Stimulated activated CD4-positive, alpha-beta T cell treated with anti-CD3 and anti-CD28 coated beads, TNF-alpha, amount 100 ng/mL, for 48 hours (primary cell): Measurements from ENCODE around the gene CFAP157.
A peak's percentile ranks its signal among the peaks of the same experiment; 100 is the strongest.

Source experiments
- DNase-seq, 3 donors: peaks; one replicate each; pipeline ENCODE4 v3.0.0-alpha.2; 2020; ENCODE audit warnings: low read depth in 3 of 3

CFAP157 gene

DNA sequence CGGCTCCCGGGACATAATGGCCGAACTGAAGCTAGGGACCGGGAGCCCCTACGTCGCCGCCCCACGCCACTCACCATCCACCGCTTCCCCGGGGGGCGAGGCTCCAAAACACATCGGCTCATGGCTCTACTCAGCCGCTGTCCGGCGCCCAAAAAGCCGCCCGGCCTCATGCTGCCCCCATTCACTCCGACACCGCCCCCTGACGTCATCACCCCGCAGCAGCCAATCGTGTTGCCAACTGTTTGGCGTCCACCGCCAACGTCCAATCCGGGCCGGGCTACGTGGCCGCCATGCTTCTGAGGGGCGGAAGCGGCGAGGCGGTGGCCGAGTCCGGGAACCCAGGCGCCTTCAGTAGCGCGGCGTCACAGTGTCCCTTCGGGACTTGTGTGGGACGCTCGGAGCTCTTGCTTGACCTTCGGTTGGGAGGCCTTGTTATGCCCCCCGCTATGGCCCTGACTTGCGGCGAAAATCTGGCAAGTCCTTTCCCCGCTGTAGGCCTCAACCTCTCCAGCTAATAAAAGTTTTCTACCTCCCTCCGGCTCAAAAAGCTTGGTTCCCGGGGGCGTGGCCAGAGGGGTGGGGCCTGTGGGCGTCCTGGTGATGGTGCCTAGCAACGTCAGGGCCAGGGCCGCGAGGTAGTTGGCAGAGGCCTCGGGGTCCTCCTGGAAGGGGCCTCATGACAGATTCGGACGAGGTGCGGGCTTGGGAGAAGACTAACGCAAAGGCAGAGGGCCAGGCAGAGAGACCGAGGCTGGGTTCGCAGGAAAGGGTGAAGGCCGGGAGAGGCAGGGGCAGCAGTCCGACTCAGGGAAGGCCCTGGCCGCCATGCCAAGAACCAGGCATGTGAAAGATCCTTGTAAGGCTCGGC is 8.9 kb downstream of the CFAP157 start, which contains the start of the genes PTRH1 and TTC16:
TSS of gene PTRH1 (minus strand) at position 194 of the 868 bp plus-strand sequence. CDS start at position 170, 24 bp downstream.
TSS of gene TTC16 (plus strand) at position 610 of the 868 bp plus-strand sequence. CDS start at position 677, 67 bp downstream.
- DNase-seq, result peak; percentile 92 to 99 (median 97)

DNA sequence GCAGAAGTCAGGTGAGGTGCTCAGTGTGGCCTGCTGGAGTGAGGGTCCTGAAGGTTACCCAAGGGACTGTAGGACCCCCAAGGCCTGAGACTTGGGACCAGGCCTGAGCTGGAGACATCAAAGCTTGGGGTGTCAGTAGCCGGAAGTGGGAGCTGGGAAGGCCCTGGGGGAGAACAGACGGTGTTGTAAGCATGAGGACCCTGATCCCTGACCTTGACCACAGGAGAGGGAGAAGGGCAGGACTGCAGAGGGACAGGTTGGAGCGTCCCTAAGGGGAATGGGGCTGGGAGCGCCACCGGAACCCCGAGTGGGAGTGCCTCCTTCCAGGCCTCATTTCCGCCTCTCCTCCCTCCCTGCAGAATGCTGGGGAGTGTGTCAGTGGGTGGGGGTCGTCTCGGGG is 9.6 kb downstream of the CFAP157 start:
- no peak for DNase-seq

DNA sequence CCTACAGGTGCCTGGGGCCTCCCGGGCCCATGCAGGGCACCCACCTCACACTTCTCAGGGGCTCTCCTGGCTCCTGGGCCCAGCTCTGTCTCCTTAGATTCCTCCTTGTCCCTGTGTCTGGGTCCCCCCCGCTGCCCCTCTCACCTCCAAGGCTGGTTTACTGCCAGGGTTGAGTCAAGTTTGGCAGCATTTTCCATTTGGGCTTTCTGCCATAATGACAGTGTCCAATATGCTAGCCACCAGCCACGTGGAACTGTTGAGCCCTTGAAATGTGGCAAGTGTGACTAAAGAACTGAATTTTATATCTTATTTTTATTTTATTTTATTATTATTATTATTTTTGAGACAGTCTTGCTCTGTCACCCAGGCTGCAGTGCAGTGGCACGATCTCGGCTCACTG is 11.0 kb downstream of the CFAP157 start:
- DNase-seq, result no peak

DNA sequence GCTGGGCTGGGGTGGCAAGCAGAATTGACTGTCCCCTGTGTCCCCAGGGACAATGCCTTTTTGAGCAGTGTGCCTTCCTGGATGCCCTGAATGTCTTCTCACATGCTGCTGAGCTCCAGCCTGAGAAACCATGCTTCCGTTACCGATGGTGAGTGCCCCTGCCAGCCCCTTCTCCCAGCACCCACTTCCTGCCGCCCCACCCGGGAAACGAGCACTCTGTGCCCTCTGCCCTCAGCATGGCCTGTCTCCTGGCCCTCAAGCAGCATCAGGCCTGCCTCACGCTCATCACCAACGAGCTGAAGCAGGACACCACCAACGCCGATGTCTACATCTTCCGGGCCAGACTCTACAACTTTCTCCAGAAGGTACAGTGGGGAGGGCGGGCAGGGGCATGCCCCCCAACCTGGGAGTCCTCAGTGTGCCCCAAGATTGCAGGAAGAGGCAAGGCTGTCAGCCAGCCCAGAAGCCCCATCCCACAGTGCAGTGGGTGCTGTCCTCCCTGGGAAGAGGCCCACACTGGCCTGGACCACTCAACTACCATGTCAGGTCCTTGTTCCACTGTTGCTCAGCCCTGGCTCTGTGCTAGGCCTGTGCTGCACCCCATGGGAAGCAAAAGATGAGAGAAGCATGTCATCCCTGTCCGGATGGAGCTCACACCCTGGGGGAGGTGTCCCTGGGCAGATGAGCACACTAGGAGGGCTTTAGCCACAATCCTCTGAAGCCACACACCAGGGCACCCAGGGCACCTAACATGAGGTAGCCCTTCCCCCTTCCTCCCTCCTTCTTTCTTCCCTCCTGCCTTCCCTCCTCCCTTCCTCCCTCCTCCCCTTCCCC is 13.5 kb downstream of the CFAP157 start:
- no peak for DNase-seq

DNA sequence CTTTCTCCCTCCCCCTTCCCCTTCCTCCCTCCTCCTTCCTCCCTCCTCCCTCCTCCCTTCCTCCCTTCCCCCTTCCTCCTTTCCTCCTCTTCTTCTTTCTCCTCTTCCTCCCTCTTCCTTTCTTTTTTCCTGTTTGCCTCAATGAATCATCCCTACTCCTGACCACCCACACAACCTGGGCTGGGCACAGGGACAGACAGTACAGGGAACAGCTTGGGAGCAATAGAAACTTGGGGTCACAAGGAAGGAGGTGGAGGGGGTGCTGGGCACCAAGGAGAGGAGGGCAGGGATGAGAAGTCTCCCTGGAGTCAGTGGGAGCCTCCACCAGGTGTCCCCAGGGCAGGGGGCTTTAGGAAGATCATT is 14.1 kb downstream of the CFAP157 start:
- DNase-seq, result no peak

DNA sequence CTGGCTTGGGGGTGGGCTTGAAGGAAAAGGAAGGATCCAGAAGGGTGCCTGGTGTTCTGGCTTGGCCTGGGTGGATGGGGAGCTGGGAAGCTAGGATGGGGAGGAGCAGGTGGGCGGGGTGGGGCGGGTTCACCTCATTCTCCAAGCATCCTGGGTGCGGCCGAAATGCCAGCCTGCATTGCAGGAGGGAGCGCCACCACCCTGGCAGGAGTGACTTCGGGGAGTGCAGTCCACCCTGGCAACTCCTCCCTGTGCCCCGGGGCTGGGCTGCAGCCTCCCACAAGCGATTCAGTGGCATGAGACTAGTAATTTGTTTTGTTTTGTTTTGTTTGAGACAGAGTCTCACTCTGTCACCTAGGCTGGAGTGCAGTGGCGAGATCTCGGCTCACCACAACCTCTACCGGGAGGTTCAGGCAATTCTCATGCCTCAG is 14.6 kb downstream of the CFAP157 start:
- no peak for DNase-seq

DNA sequence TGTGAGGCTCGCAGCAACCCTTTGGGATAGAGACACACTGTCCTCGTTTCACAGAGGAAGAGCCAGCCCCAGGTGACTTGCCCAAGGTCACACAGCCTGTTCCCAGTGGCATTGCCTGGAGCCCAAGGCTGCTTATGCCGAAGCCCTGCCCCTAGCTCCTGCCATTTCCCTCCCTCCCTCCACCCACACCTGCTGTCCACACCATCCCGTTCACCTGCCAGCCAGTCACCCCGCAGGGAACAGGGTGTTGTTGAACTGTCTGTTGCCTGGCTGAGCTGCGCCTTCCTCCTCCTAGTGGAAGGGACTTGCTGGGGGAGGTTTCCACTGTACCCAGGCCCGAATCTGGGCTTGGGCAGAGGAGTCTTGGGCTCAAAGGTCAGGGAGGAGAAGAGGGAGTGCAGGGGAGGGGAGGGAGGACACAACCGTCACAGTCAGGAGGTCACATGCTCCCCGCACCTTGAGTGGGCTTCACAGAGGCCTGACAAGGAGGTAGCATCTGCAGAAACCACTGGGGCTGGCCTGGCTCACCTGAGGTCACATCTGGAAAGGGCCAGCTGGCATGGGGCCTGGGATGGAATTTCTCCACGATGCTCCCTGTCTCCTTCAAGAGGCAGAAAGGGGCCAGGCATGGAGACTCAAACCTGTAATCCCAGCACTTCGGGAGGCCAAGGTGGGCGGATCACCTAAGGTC is 15.4 kb downstream of the CFAP157 start:
- DNase-seq, result no peak

DNA sequence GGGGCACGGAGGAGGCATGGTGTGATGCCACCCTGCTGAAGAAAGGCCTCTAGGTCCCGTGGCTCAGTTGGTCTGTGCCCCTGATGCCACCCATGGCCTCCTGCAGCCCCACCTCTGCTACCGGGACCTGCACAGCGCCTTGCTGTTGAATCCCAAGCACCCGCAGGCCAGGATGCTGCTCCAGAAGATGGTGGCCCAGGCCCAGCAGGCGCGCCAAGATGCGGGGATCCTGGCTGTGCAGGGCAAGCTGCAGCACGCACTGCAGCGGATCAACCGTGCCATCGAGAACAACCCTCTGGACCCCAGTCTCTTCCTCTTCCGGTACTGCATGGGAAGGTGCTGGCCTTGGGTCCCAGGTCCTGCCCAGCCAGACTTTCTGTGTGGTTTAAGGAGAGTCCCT is 16.2 kb downstream of the CFAP157 start:
- no peak for DNase-seq

DNA sequence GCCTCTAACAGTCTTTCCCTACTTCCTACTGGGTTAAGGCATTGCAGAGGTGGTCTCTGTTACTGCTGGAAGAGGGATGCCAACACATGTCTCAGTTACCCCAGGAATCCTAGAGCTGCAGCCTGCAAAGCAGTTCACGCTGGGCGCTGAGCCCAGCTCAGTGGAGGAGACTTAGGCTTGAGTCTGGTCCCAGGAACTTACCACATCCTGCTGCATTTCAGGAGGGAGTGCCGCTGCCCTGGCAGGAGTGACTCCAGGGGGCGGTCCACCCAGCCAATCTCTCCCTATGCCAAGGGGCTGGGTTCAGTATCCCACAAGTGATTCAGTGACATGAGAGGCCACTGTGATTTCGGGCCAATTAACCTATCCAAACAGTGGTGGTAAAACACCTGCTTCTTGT is 16.7 kb downstream of the CFAP157 start:
- no peak for DNase-seq

DNA sequence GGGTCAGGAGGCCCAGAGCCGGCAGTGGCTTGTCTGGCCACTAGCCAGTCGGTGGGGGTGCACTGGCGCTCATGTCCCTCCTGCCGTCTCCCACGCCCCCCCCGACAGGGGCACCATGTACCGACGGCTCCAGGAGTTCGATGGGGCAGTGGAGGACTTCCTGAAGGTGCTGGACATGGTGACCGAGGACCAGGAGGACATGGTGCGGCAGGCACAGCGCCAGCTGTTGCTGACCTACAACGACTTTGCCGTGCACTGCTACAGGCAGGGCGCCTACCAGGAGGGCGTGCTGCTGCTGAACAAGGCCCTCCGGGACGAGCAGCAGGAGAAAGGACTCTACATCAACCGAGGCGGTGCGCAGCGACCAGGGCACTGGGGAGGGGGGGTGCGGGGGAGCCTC is 17.2 kb downstream of the CFAP157 start:
- no peak for DNase-seq

DNA sequence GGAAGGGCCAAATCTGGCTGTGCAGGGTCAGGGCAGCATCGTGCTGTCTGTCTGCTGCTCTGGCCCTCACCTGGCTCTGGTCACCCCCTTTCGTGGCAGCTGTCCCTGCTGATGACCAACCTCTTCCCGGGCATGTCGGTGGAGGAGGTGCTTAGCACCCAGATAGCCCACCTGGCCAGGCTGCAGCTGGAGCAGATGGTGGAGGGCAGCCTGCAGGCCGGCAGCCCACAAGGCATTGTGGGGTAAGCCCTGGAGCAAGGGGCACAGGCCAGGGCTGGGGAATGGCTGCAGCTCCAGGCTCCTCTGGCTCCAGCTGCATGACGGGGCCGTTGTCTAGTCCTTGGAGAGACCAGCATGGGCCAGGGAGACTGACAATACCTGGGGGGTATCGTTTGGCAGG is 20.1 kb downstream of the CFAP157 start:
- no peak for DNase-seq

DNA sequence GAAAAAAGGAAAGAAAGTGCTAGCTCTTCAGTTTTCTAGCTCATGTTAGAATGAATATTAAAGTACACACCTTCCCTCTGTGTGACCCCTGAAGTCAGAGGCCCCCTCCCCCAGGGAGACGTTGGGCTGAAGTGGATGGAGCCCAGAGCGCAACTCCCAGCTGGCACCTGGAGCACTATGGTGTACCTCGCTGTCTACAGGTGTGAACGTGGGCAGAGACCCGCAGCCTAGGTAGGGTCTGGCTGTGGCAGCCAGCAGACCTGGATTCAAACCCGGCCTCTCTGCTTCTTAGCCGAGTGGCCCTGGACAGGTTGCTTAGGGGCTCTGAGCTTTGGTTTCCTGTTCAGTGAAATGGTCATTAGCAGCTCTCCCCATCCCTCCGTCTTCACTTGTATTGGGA is 22.0 kb downstream of the CFAP157 start:
- no peak for DNase-seq

DNA sequence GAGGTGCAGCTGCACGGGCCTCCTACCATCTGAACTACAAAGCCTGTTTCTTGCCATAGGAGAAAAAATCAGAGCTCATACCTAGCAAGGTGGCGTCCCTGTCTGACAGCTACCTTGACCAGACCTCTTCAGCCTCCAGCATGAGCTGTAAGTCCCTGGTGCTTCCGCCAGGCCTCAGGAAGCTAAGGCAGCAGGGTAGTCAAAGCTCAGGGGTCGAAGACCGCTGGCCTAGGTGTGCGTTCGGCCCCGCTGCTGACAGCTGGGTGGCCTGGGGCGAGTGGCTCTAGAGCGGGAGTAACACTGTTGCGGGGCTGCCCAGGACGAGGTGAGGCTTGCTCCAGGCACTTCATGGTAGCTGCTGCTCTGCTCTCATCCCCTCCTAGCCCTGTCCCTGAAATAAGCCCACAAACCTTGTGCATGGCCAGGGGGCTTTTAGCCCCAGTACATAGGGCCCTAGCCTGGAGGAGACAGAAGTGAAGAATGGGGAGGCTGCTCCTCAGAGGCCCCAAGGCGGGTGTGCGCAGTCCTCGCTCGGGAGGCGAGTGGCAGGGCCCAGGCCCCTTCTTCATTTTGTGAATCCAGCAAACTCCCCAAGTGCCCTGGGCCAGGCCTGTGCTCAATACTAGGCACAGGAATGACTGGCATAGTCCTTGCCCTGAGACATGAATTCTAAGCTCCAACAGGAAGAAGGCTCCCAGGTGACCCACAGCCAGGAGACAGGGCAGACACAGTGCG is 22.9 kb downstream of the CFAP157 start:
- DNase-seq, result no peak

DNA sequence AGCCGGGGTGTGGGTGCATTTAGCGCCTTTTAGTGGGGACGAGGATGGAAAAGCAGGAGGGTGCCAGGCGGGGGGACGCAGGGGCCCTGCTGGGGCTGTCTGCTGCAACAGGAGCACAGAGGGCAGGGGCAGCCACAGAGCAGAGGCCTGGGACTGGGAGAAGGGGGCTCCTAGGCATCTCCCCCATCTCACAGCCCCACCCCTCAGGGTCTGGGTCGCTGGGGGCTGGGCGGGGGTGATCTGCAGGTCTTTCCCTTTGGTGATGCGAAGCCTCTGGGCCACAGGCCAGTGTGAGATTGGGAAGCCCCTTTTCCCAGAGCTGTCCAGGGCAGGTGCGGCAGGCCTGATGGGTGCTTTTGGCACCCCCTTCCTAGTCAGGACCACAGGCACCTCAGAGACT is 23.5 kb downstream of the CFAP157 start:
- no peak for DNase-seq

DNA sequence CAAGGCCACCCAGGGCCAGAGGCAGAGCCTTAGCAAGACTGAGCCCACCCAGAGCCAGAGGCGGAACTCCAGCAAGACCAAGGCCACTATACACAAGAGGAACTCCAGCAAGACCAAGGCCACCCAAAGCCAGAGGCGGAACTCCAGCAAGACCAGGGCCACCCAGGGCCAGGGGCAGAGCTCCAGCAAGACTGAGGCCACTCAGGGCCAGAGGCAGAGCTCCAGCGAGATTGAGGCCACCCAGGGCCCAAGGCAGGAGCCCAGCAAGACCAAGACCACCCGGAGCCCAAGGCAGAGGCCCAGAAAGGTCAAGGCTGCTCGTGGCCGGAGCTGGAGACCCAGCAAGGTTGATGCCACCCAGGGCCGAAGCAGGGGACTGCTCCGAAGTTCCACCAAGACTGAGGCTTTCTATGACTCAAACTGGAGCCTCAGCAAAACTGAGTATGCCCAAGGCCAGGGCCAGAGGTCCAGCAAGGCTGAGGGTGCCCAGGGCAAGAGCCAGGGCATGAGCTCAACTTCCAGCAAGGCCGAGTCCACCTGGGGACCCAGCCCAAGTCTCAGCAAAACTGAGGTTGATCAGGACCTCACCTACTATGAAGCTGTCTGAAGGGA is 24.1 kb downstream of the CFAP157 start:
- DNase-seq, result no peak

DNA sequence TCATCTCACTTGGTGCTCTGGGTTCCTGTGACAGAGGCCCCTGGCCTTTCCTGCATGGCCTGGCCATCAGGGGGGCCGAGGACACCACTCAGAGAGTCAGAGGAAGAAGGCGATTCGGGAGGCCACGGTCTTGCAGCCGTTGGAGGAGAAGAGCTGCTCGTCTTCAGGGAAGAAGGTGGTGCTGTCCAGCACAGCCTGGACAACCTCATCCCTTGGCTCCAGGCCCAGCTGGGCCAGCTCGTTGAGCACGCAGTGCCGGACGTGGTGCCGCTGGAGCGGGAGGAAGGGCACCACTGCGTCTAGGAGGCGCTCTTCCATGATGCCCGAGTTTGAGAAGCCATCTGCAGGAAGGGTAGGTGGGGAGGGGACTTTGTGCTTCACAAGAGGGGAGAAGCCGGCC is 25.1 kb downstream of the CFAP157 start:
- DNase-seq, result no peak

DNA sequence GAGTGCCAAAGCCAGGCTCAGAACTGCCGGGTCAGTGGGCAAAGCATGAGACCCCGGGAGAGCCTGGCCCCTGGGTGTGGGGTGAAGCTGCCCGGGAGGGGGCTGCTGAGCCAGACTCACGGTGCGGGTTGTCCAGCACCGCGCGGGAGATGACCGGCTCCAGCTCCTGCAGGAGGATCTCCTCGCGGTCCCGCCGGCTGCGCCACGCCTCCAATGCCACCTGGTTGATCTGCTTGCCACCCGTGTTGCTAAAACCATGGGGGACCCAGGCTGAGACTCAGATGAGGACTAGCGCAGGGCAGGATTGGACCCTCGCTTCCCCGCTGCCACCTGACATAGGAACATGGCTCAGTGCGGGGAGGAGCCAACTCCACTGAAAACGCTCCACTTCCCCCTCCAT is 25.7 kb downstream of the CFAP157 start:
- DNase-seq, result no peak

DNA sequence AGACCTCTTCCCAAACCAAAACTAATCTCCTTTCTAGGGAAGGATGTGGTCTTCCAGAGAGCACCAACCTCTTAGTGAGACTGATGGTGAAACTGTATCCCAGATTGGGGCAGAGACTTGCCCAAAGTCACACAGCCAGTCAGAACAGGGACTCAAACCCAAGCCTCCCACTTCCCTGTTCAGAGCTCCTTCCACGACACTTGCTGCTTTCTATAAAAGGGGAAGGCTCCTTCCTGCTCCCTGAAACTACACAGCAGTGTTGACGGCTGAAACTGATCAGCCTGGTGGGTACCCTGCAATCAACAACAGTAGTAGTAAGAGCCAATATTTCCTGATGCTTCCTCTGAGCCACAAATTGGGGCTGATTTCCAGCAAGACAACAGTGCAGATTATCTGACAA is 26.8 kb downstream of the CFAP157 start:
- DNase-seq, result no peak

DNA sequence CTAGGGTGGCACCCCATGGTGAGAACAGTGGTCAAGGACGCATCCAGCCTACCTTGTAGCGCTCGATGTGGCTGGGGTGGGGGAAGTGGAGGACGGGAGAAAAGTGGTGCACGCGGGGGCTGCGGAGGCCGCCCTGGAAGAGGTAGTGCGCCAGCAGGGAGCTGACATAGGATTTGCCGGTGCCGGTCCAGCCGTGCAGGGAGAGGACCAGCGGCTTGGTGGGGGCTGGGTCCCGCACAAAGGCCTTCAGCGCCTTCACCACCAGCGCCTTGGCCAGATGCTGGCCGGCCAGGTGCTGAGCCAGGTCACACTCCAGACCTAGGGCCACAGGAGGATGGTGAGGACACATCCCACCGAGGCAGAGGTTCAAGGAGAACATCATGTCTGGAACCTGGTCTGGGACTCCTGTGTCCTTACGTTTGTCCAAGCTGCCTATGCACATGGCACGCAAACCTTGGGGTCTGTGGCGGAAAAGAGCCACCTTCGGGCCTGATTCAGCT is 27.5 kb downstream of the CFAP157 start:
- peak in 1 of 3 donors; percentile 80 for DNase-seq

DNA sequence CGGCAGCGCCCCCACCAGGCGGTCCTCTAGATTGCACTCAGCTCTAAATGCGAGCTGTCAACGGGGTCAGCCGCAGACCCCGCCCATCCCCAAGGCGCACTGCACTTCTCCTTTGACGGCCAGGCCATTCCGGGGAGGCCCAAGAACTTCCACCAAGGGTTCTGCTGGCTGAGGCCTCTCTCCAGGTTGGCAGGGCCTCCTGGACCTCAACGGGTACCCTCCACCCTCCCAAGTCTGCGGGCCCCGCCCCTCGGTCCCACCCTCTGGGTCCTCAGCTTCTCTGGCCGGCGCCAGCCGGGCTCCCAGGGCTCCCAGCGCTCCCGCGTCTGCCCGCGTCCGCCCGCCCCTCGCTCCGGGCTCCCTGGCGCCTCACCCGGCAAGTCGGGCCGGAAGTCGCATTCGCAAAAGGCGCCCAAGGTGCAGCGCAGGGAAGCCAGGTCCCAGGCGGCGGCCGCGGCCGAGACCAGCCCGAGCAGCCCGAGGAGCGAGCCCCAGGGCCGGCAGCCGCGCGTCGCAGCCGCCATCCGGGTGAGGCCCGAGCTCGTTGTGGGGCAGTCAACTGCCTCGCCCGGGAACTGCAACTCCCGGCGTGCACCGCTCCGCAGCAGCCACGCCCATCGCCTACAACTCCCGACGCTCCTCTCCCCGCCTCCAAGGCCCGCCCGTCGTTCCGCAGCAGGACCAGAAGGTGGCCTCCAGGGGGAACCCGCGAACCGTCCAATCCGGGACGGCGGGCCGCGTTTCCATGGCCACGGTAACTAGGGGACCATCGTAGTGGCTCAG is 28.1 kb downstream of the CFAP157 start, which contains the start of gene TOR2A:
TSS of gene TOR2A (minus strand) at position 548 of the 783 bp plus-strand sequence. CDS start at position 524, 24 bp downstream.
- peak; percentile 96 to 99 (median 97) for DNase-seq
